ENCODE results near the gene DUSP16.
A peak's percentile ranks its signal among the peaks of the same experiment; 100 is the strongest.

DNA sequence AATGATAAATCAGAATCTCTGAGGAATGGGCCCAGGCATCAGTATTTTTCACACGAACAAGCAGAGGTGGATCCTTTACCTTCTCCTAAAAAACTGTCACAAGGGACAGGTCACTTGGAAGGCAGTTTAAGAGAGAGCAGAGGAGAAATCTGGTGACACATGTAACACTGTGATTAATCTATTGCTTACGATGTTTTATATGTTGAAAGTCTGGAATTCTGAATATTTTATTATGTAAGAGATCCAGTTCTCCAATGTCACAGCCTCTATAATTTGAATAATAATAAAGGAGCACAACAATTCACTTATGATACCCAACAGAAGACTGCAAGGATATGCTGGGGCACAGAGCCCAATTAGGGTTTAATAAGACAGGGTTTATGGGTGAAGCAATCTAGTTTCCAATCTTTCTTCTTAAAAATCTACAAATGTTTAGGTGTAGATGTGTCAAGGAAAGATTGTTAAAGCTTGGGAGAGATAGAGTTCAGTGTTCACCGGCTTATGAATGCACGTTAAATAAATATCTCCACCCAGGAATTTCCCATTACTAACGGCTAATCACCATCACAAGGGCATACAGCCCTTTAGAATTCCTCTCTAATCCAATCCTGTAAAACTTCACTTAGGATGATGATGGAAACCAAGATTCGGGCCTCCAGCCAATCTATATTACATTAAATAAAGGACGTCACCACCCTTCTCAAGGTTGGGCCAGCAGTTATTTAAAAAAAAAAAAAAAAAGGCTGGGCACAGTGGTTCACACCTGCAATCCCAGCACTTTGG, 23.4 kb downstream of the DUSP16 start:
- TF ChIP-seq, protein P1, sequence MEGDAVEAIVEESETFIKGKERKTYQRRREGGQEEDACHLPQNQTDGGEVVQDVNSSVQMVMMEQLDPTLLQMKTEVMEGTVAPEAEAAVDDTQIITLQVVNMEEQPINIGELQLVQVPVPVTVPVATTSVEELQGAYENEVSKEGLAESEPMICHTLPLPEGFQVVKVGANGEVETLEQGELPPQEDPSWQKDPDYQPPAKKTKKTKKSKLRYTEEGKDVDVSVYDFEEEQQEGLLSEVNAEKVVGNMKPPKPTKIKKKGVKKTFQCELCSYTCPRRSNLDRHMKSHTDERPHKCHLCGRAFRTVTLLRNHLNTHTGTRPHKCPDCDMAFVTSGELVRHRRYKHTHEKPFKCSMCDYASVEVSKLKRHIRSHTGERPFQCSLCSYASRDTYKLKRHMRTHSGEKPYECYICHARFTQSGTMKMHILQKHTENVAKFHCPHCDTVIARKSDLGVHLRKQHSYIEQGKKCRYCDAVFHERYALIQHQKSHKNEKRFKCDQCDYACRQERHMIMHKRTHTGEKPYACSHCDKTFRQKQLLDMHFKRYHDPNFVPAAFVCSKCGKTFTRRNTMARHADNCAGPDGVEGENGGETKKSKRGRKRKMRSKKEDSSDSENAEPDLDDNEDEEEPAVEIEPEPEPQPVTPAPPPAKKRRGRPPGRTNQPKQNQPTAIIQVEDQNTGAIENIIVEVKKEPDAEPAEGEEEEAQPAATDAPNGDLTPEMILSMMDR (IDR thresholded peaks at IDR 0.05), result no peak
- TF ChIP-seq POLR2A (IDR thresholded peaks at IDR 0.05) (no peak), POLR2AphosphoS5 (IDR thresholded peaks at IDR 0.05) (peak in 1 of 3 donors; percentile 25)

Measured in transverse colon (tissue), 4 donors.